NB4 (cell line): ENCODE data around the gene MAPKAPK2.

Experiments used
- DNase-seq: peaks from one replicate; pipeline ENCODE4 v3.0.0; 2010; ENCODE audit warnings: low read depth
- H3K4me3 ChIP-seq: one replicate; pipeline ENCODE4 v1.5.1; 2011; ENCODE audit warnings: mild to moderate bottlenecking, low read depth, low read length, moderate library complexity
- CTCF ChIP-seq: IDR thresholded peaks from one replicate; pipeline ENCODE4 v1.5.1; 2012; ENCODE audit warnings: low read depth, low read length
- MAX ChIP-seq: IDR thresholded peaks from 2 replicates; pipeline ENCODE4 v1.6.1; 2011; ENCODE audit warnings: low read depth, low read length
- MYC ChIP-seq: IDR thresholded peaks from 2 replicates; pipeline ENCODE4 v1.6.1; 2011; ENCODE audit warnings: low read depth, low read length
- POLR2A ChIP-seq: IDR thresholded peaks from 2 replicates; pipeline ENCODE4 v1.6.1; 2011; ENCODE audit warnings: mild to moderate bottlenecking; ENCODE audit not compliant: insufficient read length; ENCODE audit errors: extremely low read depth

MAPKAPK2 gene

GRCh38 chr1:206734499-206735142 is 49.9 kb downstream of the MAPKAPK2 start:
- H3K4me3 ChIP-seq, result no peak overlapping the region
- DNase-seq, result peak; percentile 55
- TF ChIP-seq MYC (no peak), CTCF (peak; percentile 82)

- TF ChIP-seq MAX (no peak), POLR2A (no peak), MYC (no peak)
- H3K4me3 ChIP-seq, result no peak overlapping the region
- no peak for DNase-seq
These were observed 50.9 kb downstream of the MAPKAPK2 start for GRCh38 chr1:206735553-206736031.

- no peak for TF ChIP-seq CTCF
- TF ChIP-seq MAX, result no peak
- no peak for TF ChIP-seq POLR2A
- no peak for TF ChIP-seq MYC
- H3K4me3 ChIP-seq, result no peak overlapping the region
- no peak for DNase-seq
These were observed 52.4 kb downstream of the MAPKAPK2 start for GRCh38 chr1:206736878-206737728.

GRCh38 chr1:206737729-206738201 is 53.1 kb downstream of the MAPKAPK2 start:
- no peak for DNase-seq

GRCh38 chr1:206738370-206739366 is 54.0 kb downstream of the MAPKAPK2 start:
- TF ChIP-seq MYC (no peak), CTCF (peak; percentile 43)
- no peak overlapping the region for H3K4me3 ChIP-seq
- DNase-seq, result peak; percentile 52

More at GRCh38 chr1:206737729-206738201, 53.1 kb downstream of the MAPKAPK2 start:
- H3K4me3 ChIP-seq, result no peak overlapping the region
- no peak for TF ChIP-seq CTCF

- TF ChIP-seq MYC (peak; percentile 22; the same call in 1 of the 2 replicates), POLR2A (no peak), CTCF (no peak), MAX (peak; percentile 42)
- DNase-seq, result peak; percentile 48
- H3K4me3 ChIP-seq, result no peak overlapping the region
These were observed 54.8 kb downstream of the MAPKAPK2 start for GRCh38 chr1:206739411-206740076.
